HG02588 (cell line): ENCODE results near the gene BAG1.

Experiments
- ATAC-seq: cut with Tn5 transposase; IDR thresholded peaks from one replicate; pipeline ENCODE4 v1.9.1; 2021; ENCODE audit warnings: mild to moderate bottlenecking, moderate library complexity; ENCODE audit not compliant: unreplicated experiment

The BAG1 gene

DNA sequence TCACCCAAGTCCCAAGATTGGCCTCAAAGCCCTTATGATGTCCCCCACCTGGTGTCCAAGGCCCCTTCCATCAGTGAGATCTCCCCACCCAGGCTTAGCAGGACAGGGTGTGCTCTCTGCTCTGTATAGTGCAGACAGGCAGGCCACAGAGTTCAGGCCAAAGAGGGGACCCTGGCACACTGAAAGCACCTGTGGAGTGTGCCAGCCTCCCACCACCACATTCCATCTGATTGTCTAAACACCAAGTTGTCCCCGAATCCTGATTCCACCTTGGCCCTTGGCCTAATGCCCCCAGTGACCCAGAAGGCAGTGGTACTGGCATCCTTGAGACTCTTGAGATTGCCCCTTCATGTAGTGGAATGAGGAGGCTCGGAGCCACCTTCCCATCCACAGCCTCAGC, 19.2 kb downstream of the BAG1 start:
- no peak for ATAC-seq

DNA sequence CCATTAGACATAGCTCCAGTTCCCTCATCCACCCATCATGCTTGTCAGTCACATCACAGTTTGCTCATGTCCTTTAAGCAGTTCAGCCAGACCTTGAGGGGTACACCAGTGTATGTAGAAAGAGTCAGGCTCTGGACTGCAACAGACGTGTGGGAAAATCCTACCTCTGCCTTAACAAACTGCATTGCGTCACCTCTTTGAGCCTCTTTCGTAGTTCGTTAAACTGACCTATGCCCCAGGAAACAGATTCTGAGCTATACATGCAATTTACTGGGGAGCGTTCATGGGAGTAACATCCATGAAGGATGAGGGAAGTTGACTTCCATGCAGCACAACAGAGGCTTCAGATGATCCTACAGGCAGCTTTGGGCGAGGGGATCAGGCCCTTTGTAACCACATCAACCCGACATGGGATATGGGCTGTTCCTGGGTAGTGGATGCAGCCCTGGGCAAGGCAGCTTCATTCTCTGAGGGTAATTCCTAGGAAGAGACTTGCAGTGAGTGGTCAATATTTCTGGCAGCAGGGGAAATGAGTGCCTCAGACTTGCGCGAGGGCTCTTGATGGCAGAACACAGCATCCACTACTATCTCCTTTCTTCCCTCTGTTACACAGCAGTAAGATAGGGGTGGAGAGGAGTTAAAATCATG, 20.2 kb downstream of the BAG1 start:
- no peak for ATAC-seq

DNA sequence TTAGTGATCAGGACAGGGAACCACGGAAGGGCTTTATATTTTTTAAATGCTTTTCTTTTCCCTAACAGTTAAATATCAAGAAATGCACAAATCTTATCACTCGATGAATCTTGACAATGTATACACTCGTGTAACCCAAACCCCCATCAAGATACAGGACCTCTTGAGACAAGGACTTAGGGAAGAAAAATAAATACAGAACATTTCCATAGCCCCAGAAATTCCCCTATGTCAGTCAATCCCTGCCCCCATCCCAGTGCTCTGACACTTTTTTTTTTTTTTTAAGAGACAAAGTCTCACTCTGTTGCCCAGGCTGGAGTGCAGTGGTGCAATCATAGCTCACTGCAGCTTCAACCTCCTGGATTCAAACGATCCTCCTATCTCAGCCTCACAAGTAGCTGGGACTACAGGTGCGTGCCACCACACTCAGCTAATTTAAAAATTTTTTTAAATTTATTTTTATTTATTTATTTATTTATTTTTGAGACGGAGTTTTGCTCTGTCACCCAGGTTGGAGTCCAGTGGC, 21.8 kb downstream of the BAG1 start:
- no peak for ATAC-seq

DNA sequence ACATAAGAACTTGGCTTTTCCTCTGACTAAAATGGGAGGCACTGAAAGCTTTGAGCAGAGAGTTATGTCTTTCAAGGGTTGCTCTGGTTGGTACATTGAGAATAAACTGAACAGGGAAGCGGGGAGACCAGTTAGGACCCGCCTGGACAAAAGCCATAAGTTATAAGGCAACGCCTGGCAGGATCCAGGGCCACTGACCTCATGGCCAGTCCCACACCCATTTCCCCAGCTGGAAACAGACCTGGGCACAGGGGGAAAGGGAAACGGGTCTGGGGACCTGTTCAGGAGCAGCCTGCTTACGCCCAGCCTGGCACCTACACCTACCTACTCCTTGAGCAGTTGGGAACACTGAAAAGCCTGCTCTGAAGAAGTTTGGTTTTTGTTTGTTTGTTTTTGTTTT, 23.2 kb downstream of the BAG1 start:
- ATAC-seq: no peak

DNA sequence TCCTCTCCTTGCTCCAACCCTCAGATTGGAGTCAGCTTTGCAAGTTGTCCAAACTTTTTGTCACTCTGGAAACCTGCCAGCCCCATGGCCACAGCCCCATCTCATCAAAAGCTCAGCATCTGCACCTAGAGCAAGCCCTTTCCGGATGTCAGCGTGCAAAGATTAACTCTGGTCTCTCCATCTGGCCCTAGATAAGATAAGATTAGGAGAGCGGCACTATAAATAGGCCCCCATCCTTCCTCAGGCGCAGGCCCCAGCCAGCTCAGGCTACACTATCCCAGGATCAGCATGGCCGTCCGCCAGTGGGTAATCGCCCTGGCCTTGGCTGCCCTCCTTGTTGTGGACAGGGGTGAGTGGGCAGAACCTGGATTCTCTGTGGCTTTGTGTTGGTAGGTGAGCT, 24.6 kb downstream of the BAG1 start, which contains the start of gene SPINK4:
Gene SPINK4 (plus strand): TSS at position 247 of the 400 bp plus-strand sequence. CDS start 42 bp downstream, at position 289.
- no peak for ATAC-seq

DNA sequence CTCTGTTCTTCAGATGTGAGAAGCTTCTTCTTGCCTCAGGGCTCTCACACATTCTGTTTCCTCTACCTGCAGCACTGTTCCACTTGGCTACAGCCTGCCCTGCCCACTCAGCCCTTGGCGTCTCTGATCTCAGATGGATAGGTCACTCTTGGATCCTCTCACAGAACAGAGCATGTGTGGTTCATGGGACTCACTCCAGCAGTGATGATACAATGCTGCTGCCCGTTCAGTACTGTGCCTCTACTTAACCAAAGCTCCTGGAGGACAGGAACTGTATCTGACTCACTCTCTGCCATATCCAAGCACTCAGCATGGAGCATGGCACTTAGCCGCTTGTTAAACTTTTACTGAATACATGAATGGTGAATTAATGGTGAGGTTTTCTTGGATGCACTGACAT, 27.9 kb downstream of the BAG1 start:
- no peak for ATAC-seq

DNA sequence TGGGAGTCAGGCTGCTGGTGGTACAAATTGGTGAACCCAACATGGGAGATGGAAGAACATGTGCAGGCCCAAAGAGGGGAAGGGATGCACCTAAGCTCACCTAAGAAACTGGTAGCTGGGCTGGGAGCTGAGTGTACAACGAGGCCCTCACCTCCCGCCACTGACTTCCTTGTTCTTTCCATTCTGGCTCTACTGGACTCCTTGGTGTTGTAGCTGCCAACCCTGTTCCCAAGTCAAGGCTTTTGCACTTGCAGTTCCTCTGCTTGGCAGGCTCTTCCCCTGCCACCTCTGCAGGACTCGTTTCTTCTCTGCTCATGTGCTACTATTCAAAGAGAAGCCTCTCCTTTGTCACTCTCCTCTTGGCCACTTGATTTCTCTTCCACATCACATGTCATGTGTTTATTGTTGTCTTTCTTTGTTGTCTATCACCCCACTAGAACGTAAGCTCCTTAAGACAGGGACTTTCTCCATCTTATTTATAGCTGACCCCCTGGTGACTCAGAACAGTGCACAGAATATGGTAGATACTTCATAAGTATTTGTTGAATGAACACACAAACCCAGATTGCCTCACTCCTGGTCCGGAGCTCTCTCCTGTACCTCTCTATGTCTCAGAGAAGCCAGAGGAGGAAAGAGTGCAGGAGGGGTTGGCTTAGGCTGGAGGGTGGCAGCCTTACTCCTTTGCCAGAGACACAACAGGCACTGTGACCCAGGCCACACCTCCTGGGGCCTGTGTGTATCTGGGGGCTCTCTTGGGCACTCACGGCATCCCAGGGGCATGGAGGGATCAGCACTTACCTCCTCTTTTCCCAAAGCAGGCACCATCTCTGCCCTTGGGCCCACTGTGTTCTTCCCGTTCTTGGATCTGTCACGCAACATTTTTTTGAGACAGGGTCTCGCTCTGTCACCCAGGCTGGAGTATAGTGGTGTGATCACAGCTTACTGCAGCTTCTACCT, 29.7 kb downstream of the BAG1 start:
- ATAC-seq: no peak

DNA sequence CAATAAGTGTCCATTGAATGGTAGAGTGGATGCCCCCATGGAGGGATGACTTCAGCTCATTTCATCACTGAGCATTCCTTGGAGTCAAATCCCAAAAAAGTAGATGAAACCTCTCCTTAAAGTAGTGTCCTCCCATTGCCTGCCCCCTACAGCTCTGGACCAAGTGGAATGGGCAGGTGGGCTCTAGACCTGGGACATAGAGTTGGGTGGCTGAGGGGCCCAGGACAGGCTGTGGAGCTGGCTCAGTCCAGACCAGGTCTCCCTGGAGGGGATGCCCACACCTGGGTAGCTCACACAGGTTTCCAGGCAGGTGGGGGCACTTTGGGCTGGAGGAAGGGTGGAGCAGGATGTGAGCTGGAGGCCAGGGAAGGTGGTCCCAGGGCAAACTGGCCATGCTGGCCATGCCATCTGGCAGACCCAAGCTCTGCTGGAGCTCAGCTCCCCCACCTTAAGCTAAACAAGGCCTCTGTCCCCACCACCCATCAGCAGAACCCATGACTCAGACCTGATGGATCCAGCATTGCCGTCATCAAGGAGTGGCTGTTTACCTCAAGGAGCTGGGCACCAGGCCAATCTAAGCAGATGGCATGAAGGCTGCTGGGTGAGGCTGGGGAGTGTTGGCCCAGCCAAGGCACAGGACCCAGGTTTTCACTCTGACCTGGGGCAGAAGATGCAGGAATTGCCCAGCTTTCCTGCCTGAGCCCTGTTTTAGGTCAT, 30.7 kb downstream of the BAG1 start:
- ATAC-seq: no peak

DNA sequence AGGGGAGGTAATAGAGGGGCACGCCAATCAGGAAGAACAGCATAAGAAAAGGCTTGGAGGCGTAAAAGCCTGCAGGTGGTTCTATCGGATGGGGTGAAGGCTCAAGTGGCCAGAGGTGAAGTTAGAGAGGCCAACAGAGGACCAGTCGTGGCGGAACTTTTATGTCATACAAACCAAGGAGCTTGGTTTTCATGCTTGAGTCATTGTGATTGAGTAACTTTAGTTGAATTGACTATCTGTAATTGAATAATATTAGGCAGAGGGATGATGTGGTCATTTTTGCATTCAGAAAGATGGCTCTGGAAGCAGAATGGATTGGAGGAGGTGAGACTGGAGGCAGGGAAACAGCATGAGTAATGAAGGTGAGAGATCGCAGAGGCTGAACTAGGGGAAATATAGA, 31.7 kb downstream of the BAG1 start:
- no peak for ATAC-seq

DNA sequence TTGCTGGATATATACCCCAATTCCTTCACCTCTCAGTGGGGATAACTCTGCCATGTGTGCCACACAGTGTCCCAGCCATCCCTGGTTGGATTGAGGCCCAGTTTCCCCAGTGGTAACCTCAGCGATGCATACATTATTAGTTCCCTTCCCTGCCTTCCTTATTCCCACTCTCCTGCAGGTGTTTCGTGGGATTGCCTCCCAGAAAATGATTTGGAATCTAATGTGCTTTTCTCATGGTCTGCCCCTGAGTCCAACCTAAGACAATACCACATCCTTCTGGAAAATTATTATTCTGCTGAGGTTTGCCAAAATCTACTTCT, 32.9 kb downstream of the BAG1 start:
- no peak for ATAC-seq

DNA sequence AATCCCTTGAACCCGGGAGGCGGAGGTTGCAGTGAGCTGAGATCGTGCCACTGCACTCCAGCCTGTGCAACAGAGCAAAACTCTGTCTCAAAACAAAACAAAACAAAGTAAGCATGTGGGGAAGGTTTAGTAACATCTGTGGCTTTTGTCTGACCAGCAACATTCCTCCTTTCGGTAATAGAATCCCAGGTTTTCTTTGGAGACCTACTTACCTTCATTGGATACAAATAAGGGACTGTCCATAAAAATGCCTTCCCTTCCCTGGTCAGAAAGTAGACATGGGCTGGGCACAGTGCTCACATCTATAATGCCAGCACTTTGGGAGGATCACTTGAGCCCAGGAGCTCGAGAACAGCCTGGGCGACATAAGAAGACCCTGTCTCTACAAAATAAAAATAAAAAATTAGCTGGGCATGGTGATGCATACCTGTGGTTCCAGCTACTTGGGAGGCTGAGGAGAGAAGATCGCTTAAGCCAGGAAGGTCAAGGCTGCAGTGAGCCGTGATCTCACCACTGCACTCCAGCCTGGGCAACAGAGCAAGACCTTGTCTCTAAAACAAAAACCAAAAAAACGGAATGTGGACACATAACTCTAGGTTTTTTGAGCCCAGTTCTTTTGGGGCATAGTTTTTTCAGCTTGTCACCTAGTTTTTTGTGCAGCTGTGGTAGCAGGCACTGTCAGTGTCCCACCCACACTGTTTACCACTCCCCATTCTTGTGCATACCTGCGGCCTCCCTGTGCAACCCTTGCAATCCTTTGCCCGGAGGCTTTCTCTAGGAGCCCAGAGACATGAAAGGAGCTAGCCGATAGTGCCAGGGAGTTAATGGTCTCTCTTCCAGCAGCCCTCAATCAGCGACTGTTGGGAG, 33.5 kb downstream of the BAG1 start:
- ATAC-seq: no peak

DNA sequence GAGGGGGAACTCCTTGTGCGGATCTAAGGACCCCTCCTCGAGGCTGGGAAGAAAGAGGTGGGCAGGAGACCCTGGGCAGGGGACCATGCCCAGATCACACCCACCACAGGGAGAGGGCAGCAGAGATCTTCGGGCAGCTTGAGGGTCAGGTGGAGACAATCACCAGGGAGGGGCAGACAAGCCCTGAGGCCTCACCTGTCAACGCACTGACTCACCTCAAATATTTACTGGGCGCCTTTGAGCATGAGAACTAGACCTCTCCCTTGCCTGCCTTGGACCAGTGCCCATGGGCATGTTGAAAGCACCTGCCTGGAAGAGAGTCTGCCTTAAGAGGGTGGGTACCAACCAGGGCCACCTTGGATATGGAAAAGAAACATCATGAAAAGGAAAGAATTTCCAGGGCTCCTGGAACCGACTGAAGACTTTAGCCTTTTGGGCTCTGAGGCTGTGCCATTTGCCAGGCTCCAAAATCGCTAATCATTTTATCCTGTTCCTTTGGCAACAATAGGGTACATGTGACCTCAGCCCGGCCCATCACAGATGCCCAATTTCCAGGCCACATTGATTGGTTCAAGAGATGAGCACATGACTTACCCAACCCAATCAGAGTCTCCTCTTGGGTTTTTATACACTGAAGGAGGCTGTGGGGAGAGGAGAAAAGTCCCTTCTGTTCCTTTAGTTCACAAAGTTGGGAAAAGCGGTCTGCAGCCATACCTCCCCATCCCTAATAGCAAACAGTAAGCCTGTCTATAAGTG, 35.0 kb downstream of the BAG1 start:
- no peak for ATAC-seq

DNA sequence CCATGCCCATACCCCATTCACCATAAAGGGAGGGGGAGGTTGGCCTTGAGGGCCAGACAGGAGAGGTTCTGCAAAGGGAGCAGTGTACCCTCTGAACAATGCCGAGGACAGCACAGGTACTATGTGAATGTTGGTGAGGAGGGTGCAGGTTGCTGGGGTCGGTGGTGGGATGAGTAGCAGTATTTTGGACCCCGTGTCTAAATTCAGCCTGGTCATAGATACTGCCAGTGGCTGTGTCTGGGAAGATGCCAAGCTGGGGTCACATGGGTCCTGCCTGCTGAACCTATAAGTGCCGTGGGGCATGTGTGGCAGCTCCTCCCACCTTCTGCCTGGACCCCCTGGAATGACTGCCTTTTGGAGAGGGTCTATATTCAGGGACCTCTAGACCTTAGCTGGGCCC, 35.9 kb downstream of the BAG1 start:
- ATAC-seq: no peak

DNA sequence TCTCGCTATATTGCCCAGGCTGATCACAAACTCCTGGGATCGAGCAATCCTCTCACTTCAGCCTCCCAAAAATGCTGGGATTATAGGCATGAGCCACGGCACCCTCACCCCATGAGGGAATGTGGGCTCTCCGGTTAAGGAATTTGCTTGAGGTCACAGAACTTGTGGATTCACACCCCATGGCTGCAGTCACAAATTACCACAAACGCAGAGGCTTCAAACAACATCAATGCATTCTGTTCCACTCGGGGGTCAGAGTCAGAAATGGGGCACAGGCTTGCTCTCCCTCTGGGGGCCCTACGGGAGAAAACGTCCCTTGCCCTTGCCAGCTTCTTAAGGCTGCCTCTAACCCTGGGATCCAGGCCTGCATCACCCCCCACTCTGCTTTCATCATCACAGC, 36.8 kb downstream of the BAG1 start:
- no peak for ATAC-seq

DNA sequence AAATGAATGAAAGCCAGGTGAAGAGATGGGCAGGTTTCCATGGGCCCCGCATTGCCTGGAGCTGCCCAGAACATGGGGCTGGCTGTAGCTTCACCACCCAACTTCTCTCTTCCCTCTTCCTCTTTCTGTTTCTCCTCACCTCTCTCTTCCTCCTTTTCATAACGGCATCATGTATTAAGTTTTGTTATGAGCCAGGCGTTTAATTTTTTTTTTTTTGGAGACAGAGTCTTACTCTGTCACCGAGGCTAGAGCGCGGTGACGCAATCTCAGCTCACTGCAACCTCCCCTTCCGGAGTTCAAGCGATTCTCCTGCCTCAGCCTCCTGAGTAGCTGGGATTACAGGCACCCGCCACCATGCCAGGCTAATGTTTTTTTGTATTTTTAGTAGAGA, 37.5 kb downstream of the BAG1 start:
- no peak for ATAC-seq

DNA sequence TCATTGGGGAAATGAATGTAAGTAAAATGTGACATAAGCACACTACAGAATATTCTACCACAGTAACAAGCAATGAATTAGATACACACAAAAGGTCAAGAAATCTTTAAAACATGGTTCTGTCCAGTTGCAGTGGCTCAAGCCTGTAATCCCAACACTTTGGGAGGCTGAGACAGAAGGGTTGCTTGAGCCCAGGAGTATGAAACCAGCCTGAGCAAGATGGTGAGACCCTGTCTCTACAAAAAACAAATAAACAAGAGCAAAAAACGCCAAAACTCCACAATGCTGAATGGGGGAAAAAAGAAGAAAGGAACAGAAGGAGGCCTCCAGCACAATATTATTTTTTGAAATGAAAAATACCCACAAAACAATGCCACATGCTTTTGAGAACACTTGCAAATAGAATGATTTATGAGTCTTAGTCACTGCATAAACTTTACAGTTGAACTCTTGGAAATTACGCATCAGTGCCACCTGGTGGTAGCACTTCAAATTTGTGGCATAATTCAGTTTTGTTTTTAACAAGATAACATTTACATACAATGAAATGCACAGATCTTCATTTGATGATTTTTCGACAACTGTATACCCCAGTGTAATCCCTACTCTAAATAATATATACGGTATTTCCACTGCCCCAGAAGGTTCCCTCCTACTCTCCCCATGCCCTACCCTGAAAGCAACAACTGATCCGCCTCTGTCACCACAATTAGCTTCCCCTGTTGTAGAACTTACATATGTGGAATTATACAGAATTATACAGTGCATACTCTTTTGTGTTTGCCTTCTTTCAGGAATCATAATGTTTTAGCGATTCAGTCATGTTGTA, 39.0 kb downstream of the BAG1 start:
- no peak for ATAC-seq

DNA sequence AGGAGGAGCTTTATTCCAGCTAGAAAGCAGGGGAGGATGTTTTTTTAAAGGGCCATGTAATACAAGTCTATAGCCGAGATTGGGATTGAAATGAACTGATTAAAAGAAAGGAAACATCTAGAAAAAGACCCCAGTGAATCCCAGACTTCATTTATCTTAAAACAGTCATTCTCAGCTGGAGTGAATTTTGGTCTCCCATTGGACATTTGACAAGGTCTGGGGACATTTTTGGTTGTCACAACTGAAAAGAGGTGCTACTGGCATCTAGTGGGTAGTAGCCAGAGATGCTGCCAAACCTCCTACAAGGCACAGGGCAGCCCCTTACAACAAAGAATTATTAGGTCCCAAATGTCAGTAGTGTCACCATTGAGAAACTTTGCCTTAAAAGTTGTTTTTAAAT, 40.8 kb downstream of the BAG1 start:
- ATAC-seq: no peak

DNA sequence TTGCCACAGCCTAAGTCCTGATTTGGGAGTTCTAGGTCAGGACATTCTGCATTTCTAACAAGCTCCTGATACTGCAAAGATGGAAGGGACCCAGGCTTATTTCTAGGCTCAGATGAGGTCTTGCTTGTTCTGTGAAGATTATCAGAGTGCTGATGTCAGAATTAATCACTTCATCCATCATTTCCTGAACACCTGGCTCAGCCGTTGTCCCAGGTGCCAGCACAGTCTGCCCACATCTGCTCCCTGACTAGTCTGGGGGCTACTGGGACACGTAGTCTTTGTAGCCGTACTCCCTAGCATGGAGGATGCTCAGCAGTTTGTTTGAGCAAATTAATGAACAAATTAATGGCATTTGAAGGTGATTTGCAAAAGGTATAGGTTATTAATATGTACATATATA, 42.5 kb downstream of the BAG1 start:
- no peak for ATAC-seq

DNA sequence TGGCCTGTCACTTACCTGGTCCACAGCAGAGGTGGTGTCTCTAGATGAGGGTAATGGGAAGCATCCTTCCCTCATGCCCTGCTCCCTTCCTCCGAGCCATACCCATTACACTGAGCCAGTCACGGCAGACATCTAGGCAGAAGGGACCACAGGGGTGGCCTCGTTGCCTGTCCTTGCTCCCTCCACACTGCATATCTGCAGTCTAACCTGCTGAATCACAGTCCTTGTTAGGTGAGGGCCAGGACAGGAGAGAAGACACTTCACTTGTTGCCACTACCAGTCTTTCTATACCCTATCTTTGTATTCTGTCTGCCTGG, 43.0 kb downstream of the BAG1 start:
- ATAC-seq: no peak
